ENCODE data around the gene NLN.

DNA sequence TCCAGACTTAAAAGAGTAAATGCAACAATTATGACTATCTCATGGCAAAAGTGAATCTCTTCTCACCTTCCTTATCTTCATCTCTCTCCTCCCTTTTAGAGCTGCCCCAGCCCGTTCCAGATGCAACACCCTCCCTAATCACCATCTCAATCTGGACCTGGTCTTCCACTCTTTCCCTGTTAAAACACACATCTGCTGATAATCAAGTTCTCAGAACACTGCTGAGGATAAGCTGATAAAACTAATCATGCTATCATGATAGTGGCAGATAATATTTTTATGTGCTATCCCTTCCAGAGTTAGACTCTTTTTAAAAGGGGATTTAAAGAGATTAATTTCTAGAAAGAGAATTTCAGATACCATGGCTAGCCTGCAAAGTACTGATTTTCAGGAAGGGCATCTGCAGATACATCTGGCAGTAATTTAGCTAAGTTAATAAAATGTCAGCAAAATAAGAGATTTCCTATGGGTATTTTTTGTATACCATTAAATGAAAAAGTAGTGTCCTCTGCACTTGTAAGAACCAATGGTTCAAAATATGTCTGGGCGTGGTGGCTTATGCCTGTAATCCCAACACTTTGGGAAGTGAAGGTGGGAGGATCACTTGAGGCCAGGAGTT lies 17.3 kb upstream of the NLN start:
- TF ChIP-seq, protein P1, sequence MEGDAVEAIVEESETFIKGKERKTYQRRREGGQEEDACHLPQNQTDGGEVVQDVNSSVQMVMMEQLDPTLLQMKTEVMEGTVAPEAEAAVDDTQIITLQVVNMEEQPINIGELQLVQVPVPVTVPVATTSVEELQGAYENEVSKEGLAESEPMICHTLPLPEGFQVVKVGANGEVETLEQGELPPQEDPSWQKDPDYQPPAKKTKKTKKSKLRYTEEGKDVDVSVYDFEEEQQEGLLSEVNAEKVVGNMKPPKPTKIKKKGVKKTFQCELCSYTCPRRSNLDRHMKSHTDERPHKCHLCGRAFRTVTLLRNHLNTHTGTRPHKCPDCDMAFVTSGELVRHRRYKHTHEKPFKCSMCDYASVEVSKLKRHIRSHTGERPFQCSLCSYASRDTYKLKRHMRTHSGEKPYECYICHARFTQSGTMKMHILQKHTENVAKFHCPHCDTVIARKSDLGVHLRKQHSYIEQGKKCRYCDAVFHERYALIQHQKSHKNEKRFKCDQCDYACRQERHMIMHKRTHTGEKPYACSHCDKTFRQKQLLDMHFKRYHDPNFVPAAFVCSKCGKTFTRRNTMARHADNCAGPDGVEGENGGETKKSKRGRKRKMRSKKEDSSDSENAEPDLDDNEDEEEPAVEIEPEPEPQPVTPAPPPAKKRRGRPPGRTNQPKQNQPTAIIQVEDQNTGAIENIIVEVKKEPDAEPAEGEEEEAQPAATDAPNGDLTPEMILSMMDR (IDR thresholded peaks at IDR 0.05; ENCODE audit: low read depth, low read length, poor library complexity, severe bottlenecking), result no peak
- TF ChIP-seq EZH2phosphoT487 (IDR thresholded peaks at IDR 0.05; ENCODE audit: borderline replicate concordance, low read length), result no peak

Measured in DOHH2 (cell line).